Stomach (tissue), 9 donors: ENCODE measurements around the gene CNN2. TPM values are rescaled to one million over a fixed set of nuclear protein-coding genes. Genes with fewer than 3 reads are reported as not detected.
A peak's percentile ranks its signal among the peaks of the same experiment; 100 is the strongest.

Experiments used
- DNase-seq, 2 donors: peaks; one replicate each; pipeline versions ENCODE4 v3.0.0 to v3.0.0-alpha.2; 2013 to 2019
- H3K27ac ChIP-seq, 5 donors: fragments of 200-600 bp in 4 of 5; sonication (generic) in 4 of 5; one replicate each; pipeline ENCODE4 v1.5.1; 2013 to 2019; ENCODE audit warnings: mild to moderate bottlenecking in 1 of 5, moderate library complexity in 1 of 5
- H3K27me3 ChIP-seq, 3 donors: fragments of 200-600 bp; sonication (generic); one replicate each; pipeline ENCODE4 v1.5.1; 2017 to 2019; ENCODE audit warnings: mixed run types in 1 of 3
- H3K36me3 ChIP-seq, 4 donors: fragments of 200-600 bp; sonication (generic); 1 replicate in 3 of 4; 2 replicates in 1 of 4; pipeline ENCODE4 v1.5.1; 2016 to 2019
- H3K4me1 ChIP-seq, 4 donors: fragments of 200-600 bp; sonication (generic); one replicate each; pipeline ENCODE4 v1.5.1; 2016 to 2019
- H3K4me3 ChIP-seq, 4 donors: fragments of 200-600 bp; sonication (generic) in 3 of 4; one replicate each; pipeline ENCODE4 v1.5.1; 2016 to 2019; ENCODE audit warnings: mild to moderate bottlenecking in 1 of 4
- H3K9me3 ChIP-seq, 4 donors: fragments of 200-600 bp; sonication (generic); one replicate each; pipeline ENCODE4 v1.5.1; 2016 to 2019
- CTCF ChIP-seq, 7 experiments: fragments of 450-650 bp in 4 of 7; fragments of 200-600 bp in 3 of 7; sonication (generic) in 3 of 7; IDR thresholded peaks; one replicate each; pipeline ENCODE4 v1.5.1; 2016 to 2019; ENCODE audit warnings: antibody characterized with exemption in 7 of 7, control low read depth in 2 of 7, mild to moderate bottlenecking in 1 of 7
- EP300 ChIP-seq: sonication (generic); formaldehyde crosslinking; IDR thresholded peaks from one replicate; pipeline ENCODE4 v1.6.1; 2017; ENCODE audit warnings: antibody characterized with exemption
- POLR2A ChIP-seq, 4 donors: fragments of 450-650 bp; IDR thresholded peaks; one replicate each; pipeline ENCODE4 v1.6.1; 2016; ENCODE audit warnings: antibody characterized with exemption in 4 of 4, control low read depth in 2 of 4, mild to moderate bottlenecking in 1 of 4, moderate library complexity in 1 of 4
- POLR2AphosphoS5 ChIP-seq, 3 donors: sonication (generic); formaldehyde crosslinking; IDR thresholded peaks; one replicate each; pipeline ENCODE4 v1.6.1; 2016; ENCODE audit warnings: antibody characterized with exemption in 3 of 3
- WGBS, 5 donors: extraction: QIAGEN DNeasy Blood & Tissue Kit in 3 of 5; methylation state at CpG; one replicate each; pipeline versions ENCODE4 v1.1.5 to v1.1.7; 2013 to 2018; 5-methylcytosine and 5-hydroxymethylcytosine counted together
- intact Hi-C: fragments of 100-400 bp; cut with DNase I; formaldehyde crosslinking; loops from one replicate; pipeline ENCODE4 v1.15.1; 2023; ENCODE audit warnings: low total_unique reads
- polyA plus RNA-seq, 3 donors: library from polyadenylated mRNA; stranded (reverse); fragments of 200-250 nt; gene quantifications; one replicate each; pipeline ENCODE4 v1.2.3, GENCODE V29; 2013
- total RNA-seq, 5 donors: library from RNA; depleted of rRNA; stranded (reverse); fragments of >200 nt; gene quantifications; one replicate each; pipeline versions ENCODE4 v1.1.0 to v1.2.3, GENCODE V29; 2014 to 2016
- donor health status: healthy with polysubstance abuse.
- donor health status: Bipolar disorder and iron deficiency.
- donor health status: healthy.

Gene CNN2
- total and polyA plus RNA-seq, 8 donors, result 7.0 to 98.5 (median 81.4) TPM

GRCh38 chr19:1079566-1080111, 53.2 kb downstream of the CNN2 start:
- Histone ChIP-seq H3K27ac (no peak overlapping the region), H3K4me3 (no peak overlapping the region), H3K36me3 (peaks cover 0 to 50% (median 20%) of the 10 kb centered on the region in 4 donors), H3K27me3 (peaks cover 0 to 16% (median 0%) of the 10 kb centered on the region in 3 donors), H3K9me3 (no peaks in the 10 kb centered on the region), H3K4me1 (peaks cover 12 to 59% (median 51%) of the 10 kb centered on the region in 4 donors)
- no peak for DNase-seq
- WGBS, 5 donors, result 87 to 92% (median 92%) methylated on average over 42 to 45 of the region's 45 CpGs
- TF ChIP-seq POLR2A (IDR thresholded peaks at IDR 0.05), result no peak
- no peak for TF ChIP-seq POLR2AphosphoS5 (IDR thresholded peaks at IDR 0.05)
- TF ChIP-seq CTCF (IDR thresholded peaks at IDR 0.05), result no peak
- no peak for TF ChIP-seq EP300
- intact Hi-C loops, result no loop called here

GRCh38 chr19:1080360-1081161, 54.2 kb downstream of the CNN2 start:
- intact Hi-C loops, result no loop called here
- no peak overlapping the region for H3K4me3 ChIP-seq
- H3K27me3 ChIP-seq, result peaks cover 0 to 16% (median 0%) of the 10 kb centered on the region in 3 donors
- no peak for DNase-seq
- WGBS, 5 donors, result 93 to 96% (median 95%) methylated on average over 38 to 50 of the region's 50 CpGs
- TF ChIP-seq POLR2A (IDR thresholded peaks at IDR 0.05) (no peak), POLR2AphosphoS5 (IDR thresholded peaks at IDR 0.05) (no peak), CTCF (IDR thresholded peaks at IDR 0.05) (no peak)
- H3K27ac ChIP-seq, result no peak overlapping the region
- no peaks in the 10 kb centered on the region for H3K9me3 ChIP-seq
- H3K36me3 ChIP-seq, result peaks cover 0 to 53% (median 24%) of the 10 kb centered on the region in 4 donors
- H3K4me1 ChIP-seq, result peaks cover 8 to 50% (median 42%) of the 10 kb centered on the region in 4 donors

- intact Hi-C loops, result no loop called here
- 42 to 70% (median 59%) methylated on average over 52 to 58 of the region's 58 CpGs for WGBS, 5 donors
- DNase-seq, result peak in 1 of 2 donors; percentile 60
- no peaks in the 10 kb centered on the region for H3K9me3 ChIP-seq
- H3K4me1 ChIP-seq, result peaks cover 8 to 48% (median 37%) of the 10 kb centered on the region in 4 donors
- peak overlapping the region; percentile 56 to 78 (median 69) for H3K27ac ChIP-seq
- H3K36me3 ChIP-seq, result peaks cover 4 to 62% (median 34%) of the 10 kb centered on the region in 4 donors
- H3K4me3 ChIP-seq, result peak overlapping the region in 3 of 4 donors; percentile 24 to 43 (median 25)
- H3K27me3 ChIP-seq, result peaks cover 0 to 16% (median 0%) of the 10 kb centered on the region in 3 donors
- TF ChIP-seq POLR2AphosphoS5 (IDR thresholded peaks at IDR 0.05), result no peak
- TF ChIP-seq CTCF (IDR thresholded peaks at IDR 0.05), result no peak
- no peak for TF ChIP-seq POLR2A (IDR thresholded peaks at IDR 0.05)
- no peak for TF ChIP-seq EP300
Observed at GRCh38 chr19:1081301-1082164, 55.1 kb downstream of the CNN2 start.
